ENCODE measurements around the gene LMAN2.
"Not testable (repeated sequence)": the region's sequence is repeated elsewhere in the genome, so short reads cannot be mapped to it uniquely, and the experiment has no call there.

The LMAN2 gene

GRCh38 chr5:177364159-177364962, 12.9 kb upstream of the LMAN2 start:
- DNase-seq = no peak

- no peak for DNase-seq
Measured at GRCh38 chr5:177363565-177363964, 12.1 kb upstream of the LMAN2 start.

- DNase-seq = peak; percentile 79
Measured at GRCh38 chr5:177362610-177363507, 11.4 kb upstream of the LMAN2 start.

GRCh38 chr5:177362292-177362609, 10.8 kb upstream of the LMAN2 start:
- DNase-seq = no peak

GRCh38 chr5:177361418-177362291, 10.2 kb upstream of the LMAN2 start:
- no peak for DNase-seq

GRCh38 chr5:177360740-177361139, 9.3 kb upstream of the LMAN2 start:
- DNase-seq = not testable (repeated sequence)

- DNase-seq = no peak
Measured at GRCh38 chr5:177359860-177360259, 8.4 kb upstream of the LMAN2 start.

GRCh38 chr5:177359451-177359851, 8.0 kb upstream of the LMAN2 start:
- no peak for DNase-seq

GRCh38 chr5:177358370-177358819, 6.9 kb upstream of the LMAN2 start:
- no peak for DNase-seq

GRCh38 chr5:177357459-177358351, 6.2 kb upstream of the LMAN2 start, which contains the start of gene RGS14:
RGS14 (plus strand) TSS chr5:177357924; CDS start chr5:177358025, 101 bp downstream.
- peak; percentile 43 for DNase-seq

GRCh38 chr5:177357146-177357458, 5.6 kb upstream of the LMAN2 start:
- DNase-seq = no peak

GRCh38 chr5:177356746-177357145, 5.3 kb upstream of the LMAN2 start:
- peak; percentile 41 for DNase-seq

GRCh38 chr5:177355868-177356168, 4.3 kb upstream of the LMAN2 start:
- DNase-seq = no peak

GRCh38 chr5:177355162-177355867, 3.8 kb upstream of the LMAN2 start:
- no peak for DNase-seq

- no peak for DNase-seq
Measured at GRCh38 chr5:177354711-177355110, 3.2 kb upstream of the LMAN2 start.

GRCh38 chr5:177354256-177354655, 2.8 kb upstream of the LMAN2 start:
- no peak for DNase-seq

- DNase-seq = no peak
Measured at GRCh38 chr5:177353093-177353492, 1.6 kb upstream of the LMAN2 start.

GRCh38 chr5:177350776-177351391, 584 bp downstream of the LMAN2 start:
- no peak for DNase-seq

GRCh38 chr5:177349762-177350161, 1.7 kb downstream of the LMAN2 start:
- peak; percentile 39 for DNase-seq

GRCh38 chr5:177349362-177349647, 2.2 kb downstream of the LMAN2 start:
- no peak for DNase-seq

- no peak for DNase-seq
Measured at GRCh38 chr5:177347699-177348098, 3.8 kb downstream of the LMAN2 start.
